ENCODE measurements around the gene KCNJ5.

DNA sequence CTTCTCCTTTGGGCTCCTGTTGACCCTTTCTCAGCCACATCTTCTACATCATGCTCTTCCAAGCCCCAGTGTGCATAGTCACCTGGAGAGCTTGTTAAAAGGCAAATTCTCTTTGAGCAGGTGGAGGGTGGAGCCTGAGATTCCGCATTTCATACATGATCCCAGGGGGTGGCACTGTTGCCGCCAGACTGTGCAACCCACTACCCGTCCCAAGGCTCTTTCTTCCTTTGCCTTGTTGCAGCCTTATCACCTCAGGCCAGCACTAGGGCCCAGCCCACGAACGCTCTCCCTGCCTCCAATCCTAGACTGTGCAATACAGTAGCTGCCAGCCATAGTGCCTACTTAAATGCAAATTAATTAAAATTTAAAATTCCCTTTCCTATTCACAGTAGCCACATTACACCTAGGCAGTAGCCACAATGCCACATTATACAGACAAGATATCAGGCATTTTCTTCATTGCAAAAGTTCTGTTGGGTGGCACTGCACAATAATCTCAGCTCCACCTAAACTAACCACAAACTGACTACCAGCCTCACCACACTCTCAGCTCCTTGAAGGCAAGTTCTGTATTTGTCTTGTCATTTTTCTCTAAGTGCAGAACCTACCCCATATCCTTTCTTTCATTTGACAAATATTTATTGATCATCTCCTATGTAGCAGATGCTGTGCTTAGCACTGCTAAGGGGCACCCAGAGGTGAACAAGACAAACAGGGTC lies 4.6 kb upstream of the KCNJ5 start:
- TF ChIP-seq, protein P1, sequence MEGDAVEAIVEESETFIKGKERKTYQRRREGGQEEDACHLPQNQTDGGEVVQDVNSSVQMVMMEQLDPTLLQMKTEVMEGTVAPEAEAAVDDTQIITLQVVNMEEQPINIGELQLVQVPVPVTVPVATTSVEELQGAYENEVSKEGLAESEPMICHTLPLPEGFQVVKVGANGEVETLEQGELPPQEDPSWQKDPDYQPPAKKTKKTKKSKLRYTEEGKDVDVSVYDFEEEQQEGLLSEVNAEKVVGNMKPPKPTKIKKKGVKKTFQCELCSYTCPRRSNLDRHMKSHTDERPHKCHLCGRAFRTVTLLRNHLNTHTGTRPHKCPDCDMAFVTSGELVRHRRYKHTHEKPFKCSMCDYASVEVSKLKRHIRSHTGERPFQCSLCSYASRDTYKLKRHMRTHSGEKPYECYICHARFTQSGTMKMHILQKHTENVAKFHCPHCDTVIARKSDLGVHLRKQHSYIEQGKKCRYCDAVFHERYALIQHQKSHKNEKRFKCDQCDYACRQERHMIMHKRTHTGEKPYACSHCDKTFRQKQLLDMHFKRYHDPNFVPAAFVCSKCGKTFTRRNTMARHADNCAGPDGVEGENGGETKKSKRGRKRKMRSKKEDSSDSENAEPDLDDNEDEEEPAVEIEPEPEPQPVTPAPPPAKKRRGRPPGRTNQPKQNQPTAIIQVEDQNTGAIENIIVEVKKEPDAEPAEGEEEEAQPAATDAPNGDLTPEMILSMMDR (IDR thresholded peaks at IDR 0.05 in 2 of 3, conservative IDR thresholded peaks at IDR 0.05 in 1 of 3; ENCODE audit: borderline replicate concordance in 1 of 3, insufficient read depth in 1 of 3, low read depth in 2 of 3, low read length in 2 of 3), result peak; percentile 50 to 70 (median 56)
- TF ChIP-seq CEBPB (IDR thresholded peaks at IDR 0.05; ENCODE audit: low read depth), result no peak
- no peak for TF ChIP-seq ZNF274 (IDR thresholded peaks at IDR 0.05; ENCODE audit: low read depth, low read length)
- no peak for TF ChIP-seq POLR2A (IDR thresholded peaks at IDR 0.05; ENCODE audit: borderline replicate concordance, extremely low read depth, insufficient read depth, insufficient read length)
- no peak for TF ChIP-seq EZH2phosphoT487 (IDR thresholded peaks at IDR 0.05; ENCODE audit: borderline replicate concordance)
- no peak for TF ChIP-seq JUND (IDR thresholded peaks at IDR 0.05)
- TF ChIP-seq, protein P2, sequence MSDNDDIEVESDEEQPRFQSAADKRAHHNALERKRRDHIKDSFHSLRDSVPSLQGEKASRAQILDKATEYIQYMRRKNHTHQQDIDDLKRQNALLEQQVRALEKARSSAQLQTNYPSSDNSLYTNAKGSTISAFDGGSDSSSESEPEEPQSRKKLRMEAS (IDR thresholded peaks at IDR 0.05), result no peak
- TF ChIP-seq, protein P3, sequence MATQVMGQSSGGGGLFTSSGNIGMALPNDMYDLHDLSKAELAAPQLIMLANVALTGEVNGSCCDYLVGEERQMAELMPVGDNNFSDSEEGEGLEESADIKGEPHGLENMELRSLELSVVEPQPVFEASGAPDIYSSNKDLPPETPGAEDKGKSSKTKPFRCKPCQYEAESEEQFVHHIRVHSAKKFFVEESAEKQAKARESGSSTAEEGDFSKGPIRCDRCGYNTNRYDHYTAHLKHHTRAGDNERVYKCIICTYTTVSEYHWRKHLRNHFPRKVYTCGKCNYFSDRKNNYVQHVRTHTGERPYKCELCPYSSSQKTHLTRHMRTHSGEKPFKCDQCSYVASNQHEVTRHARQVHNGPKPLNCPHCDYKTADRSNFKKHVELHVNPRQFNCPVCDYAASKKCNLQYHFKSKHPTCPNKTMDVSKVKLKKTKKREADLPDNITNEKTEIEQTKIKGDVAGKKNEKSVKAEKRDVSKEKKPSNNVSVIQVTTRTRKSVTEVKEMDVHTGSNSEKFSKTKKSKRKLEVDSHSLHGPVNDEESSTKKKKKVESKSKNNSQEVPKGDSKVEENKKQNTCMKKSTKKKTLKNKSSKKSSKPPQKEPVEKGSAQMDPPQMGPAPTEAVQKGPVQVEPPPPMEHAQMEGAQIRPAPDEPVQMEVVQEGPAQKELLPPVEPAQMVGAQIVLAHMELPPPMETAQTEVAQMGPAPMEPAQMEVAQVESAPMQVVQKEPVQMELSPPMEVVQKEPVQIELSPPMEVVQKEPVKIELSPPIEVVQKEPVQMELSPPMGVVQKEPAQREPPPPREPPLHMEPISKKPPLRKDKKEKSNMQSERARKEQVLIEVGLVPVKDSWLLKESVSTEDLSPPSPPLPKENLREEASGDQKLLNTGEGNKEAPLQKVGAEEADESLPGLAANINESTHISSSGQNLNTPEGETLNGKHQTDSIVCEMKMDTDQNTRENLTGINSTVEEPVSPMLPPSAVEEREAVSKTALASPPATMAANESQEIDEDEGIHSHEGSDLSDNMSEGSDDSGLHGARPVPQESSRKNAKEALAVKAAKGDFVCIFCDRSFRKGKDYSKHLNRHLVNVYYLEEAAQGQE (IDR thresholded peaks at IDR 0.05; ENCODE audit: low read depth), result no peak
- TF ChIP-seq POLR2AphosphoS5 (IDR thresholded peaks at IDR 0.05; ENCODE audit: low read depth, low read length), result no peak
- TF ChIP-seq SIN3A (IDR thresholded peaks at IDR 0.05; ENCODE audit: low read depth), result no peak
- no peak for TF ChIP-seq CBX3 (IDR thresholded peaks at IDR 0.05; ENCODE audit: low read depth)
- TF ChIP-seq, protein P4, sequence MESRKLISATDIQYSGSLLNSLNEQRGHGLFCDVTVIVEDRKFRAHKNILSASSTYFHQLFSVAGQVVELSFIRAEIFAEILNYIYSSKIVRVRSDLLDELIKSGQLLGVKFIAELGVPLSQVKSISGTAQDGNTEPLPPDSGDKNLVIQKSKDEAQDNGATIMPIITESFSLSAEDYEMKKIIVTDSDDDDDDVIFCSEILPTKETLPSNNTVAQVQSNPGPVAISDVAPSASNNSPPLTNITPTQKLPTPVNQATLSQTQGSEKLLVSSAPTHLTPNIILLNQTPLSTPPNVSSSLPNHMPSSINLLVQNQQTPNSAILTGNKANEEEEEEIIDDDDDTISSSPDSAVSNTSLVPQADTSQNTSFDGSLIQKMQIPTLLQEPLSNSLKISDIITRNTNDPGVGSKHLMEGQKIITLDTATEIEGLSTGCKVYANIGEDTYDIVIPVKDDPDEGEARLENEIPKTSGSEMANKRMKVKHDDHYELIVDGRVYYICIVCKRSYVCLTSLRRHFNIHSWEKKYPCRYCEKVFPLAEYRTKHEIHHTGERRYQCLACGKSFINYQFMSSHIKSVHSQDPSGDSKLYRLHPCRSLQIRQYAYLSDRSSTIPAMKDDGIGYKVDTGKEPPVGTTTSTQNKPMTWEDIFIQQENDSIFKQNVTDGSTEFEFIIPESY (IDR thresholded peaks at IDR 0.05; ENCODE audit: extremely low read depth, insufficient replicate concordance, low read length), result no peak
- TF ChIP-seq YY1 (IDR thresholded peaks at IDR 0.05; ENCODE audit: extremely low read depth, insufficient replicate concordance, low read depth, low read length), result no peak
